ENCODE data around the gene UBE2Z.

DNA sequence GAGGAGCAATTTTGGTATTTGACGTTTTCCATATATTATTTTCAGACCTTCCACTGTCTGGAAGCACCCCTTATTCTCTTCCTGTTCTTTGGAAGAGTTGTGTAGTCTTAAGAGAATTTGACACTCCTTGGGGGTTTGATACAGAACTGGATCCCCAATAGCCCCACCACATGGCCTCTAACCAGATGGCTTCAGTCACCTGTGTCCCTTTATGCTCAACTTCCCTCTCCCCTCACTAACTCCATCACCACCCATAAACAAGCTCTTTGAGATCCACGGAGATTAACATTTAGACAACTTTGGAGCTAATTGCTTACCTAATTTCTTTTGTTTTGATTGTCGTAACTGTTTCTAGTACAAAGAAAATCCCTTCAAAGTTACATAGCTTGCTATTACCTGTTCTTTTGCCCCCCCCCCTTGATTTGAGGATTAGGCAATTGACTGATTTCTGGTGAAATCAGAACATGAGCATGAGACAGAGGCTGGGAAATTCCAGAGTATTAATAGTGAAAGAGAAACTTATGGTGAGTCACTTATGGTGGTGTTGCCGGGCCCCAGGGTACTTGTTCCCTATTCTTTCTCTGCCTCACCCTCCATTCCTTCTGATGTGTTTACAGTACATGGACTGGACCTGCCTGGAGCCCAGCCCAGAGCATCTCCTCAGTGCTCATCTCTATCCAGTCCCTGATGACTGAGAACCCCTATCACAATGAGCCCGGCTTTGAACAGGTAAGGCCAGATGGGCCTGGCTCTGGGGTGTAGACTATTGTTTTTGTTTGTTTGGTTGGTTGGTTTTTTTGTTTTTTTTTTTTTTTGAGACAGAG, 7.5 kb downstream of the UBE2Z start:
- TF ChIP-seq POLR2A (IDR thresholded peaks at IDR 0.05): no peak
- TF ChIP-seq, protein P1, sequence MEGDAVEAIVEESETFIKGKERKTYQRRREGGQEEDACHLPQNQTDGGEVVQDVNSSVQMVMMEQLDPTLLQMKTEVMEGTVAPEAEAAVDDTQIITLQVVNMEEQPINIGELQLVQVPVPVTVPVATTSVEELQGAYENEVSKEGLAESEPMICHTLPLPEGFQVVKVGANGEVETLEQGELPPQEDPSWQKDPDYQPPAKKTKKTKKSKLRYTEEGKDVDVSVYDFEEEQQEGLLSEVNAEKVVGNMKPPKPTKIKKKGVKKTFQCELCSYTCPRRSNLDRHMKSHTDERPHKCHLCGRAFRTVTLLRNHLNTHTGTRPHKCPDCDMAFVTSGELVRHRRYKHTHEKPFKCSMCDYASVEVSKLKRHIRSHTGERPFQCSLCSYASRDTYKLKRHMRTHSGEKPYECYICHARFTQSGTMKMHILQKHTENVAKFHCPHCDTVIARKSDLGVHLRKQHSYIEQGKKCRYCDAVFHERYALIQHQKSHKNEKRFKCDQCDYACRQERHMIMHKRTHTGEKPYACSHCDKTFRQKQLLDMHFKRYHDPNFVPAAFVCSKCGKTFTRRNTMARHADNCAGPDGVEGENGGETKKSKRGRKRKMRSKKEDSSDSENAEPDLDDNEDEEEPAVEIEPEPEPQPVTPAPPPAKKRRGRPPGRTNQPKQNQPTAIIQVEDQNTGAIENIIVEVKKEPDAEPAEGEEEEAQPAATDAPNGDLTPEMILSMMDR (IDR thresholded peaks at IDR 0.05): no peak
- TF ChIP-seq EP300 (IDR thresholded peaks at IDR 0.05): peak in 1 of 4 donors; percentile 29
